Umbilical cord (tissue), 2 donors: ENCODE results near the gene KIDINS220. TPM values are rescaled to one million over a fixed set of nuclear protein-coding genes. Genes with fewer than 3 reads are reported as not detected.

Source experiments
- DNase-seq: peaks from one replicate; pipeline ENCODE4 v3.0.0-alpha.2; 2015; ENCODE audit warnings: low spot score
- total RNA-seq: library from RNA; depleted of rRNA; stranded (reverse); fragments of >200 nt; gene quantifications from one replicate; pipeline ENCODE4 v1.2.3, GENCODE V29; 2014; ENCODE audit warnings: low replicate concordance; ENCODE audit not compliant: insufficient read depth

The KIDINS220 gene
- total RNA-seq, 1 donor from 2014 or later, result 97.5 TPM

DNA sequence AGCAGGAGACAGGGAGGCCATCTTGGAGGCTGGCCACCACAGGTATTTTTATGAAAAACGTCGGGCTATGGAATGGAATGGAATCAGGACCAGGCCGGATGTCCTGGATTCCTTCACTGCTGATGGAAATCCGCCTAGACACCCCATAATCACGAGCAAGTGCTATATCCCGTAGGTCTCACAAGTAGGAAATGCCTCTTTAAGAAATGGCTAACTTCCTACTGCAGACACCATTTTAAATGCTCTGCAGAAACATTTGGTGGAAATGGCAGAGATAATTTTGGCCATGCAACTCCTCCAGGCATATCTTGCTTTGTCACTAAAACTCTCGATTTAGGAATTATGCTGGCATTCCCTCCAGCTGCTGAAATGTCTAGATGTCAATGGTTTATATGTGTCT lies 137.6 kb downstream of the KIDINS220 start:
- no peak for DNase-seq

DNA sequence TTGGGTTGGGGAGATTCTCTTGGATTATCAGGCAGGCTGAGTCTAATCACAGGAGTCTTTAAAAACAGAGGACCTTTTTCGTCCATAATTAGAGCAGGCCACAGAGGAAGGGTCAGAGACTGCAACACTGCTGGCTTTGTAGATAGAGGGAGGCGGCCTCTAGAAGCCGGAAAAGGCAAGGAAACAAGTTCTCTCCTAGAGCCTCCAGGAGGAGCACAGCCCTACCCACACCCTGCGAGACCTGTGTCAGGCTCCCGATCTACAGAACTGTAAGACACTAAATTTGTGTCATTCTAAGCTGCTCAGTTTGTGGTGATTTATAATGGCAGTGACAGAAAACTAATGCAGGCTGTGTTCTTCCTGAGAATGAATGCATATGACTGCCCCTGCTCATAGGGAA lies 140.2 kb downstream of the KIDINS220 start:
- DNase-seq, result no peak

DNA sequence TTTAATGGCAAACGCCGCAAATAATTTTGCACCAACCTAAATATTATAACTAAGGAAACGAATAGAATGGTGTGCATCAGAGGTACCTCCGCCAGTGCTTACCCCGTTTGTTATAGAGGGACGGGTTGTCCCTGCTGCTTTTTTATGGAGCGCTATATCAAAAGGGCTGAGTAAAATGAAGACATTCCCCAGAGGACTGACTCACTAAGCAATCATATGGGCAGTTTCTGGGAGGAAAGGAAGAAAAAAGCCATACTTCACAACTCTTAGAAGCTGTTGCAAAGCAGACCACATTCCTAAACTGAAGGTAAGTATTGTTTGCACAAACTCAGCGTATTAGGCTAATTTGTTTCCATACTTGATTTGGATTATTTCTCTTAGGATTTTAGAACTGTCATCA lies 142.7 kb downstream of the KIDINS220 start:
- DNase-seq, result peak; percentile 19

DNA sequence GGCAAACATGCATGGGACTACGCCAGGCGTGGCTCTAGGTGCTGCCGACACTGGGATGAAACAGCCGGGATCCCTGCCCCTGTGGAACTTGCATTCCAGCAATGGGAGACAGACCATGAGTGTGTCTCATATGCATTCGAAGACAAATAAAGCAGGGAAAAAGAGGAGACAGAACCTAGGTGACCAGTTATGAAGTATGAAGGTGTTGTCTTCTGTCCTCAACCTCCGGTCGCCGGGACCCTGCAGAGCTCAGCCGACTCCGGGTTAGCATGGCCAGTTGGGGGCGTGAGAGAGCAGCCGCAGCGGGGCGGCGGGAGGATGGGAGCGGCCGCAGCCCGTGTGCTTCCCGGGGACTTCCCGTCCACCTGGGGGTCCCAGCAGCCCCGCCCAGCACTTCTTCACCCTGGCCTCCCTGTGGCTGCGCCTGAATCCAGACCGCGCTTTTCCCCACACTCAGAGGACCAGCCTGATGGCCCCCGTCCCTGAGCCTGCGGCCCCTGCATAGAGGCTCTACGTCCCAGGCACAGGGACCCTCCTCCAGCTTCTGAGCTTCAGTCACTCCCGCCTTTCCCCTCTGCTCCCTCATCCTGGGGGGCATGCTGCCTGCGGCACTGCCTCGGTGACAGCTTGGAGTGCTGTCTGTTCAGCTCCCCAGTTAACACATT lies 144.1 kb downstream of the KIDINS220 start:
- peak; percentile 9 for DNase-seq

DNA sequence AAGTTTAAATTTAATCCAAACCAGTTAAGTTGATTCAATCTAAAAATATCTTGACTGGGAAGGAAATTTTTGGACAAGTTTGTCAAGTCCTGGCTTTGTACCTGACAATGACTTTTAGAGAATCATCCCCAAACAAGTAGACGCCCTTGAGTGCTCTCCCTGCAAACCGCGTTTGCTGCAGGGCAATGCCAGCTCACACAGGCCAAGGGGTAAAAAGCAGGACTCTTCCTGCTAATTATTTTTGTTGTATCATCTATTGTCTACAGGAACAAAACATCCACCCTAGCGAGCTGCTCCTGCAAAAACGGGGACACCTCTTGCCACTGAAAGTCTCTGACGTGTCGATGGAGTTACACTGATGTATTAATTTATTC lies 144.6 kb downstream of the KIDINS220 start:
- no peak for DNase-seq

DNA sequence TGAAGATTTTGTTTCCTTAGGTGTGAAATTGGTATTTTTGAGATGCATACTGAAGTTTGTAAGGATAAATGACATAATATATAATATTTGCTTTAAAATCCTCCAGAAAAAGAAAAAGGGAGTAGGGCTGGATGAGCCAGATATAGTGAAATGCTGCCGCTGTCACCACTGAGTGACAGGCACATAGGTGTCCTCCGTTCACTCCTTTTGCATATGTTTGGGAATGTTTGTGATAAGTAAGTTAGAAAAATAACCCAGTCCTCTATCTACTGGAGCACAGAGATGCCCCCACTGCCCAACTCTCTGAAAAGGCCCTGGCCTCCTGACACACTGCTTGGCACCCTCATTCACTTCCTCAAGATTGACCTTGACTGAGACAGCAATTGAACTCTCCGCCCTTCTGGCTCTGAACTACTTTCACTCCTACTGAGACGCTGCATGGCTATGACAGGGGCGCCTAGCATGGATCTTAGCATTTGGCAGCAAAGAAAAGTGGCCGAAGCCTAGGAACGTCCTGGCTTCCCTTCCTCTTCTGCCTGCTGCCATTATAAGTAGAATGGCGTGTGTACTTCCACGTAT lies 145.5 kb downstream of the KIDINS220 start:
- DNase-seq, result no peak

DNA sequence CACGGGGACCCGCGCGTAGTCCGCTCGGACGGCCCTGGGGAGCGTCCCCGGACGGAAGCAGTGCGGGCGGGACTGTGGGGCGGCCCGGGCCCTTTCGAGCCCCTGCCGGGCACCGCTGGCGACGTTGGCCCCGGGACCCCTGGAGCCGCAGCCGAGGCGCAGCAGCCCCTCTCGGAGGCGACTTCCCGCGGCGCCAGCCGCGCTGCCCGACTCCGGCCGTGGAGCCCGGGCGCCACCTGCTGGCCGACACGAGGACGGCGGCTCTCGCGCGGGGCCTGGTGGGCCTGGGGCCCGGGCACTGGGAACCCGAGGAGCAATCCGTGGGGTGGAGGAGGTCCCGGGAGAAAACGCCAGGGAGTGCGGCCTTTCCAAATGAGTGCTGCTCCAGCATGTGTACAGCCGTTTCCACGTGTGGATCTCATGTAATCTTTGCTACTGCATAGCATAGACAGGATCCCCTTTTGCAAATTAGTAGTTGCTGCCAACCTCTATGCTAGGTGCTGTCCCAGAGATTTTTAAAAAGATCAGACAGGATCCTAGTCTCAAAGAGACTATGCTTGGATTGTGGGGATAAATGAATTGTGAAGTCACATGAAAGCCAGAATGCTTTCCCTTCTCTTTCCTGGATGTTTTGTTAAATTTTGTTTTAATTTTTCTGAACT lies 151.6 kb downstream of the KIDINS220 start:
- DNase-seq, result peak; percentile 71

DNA sequence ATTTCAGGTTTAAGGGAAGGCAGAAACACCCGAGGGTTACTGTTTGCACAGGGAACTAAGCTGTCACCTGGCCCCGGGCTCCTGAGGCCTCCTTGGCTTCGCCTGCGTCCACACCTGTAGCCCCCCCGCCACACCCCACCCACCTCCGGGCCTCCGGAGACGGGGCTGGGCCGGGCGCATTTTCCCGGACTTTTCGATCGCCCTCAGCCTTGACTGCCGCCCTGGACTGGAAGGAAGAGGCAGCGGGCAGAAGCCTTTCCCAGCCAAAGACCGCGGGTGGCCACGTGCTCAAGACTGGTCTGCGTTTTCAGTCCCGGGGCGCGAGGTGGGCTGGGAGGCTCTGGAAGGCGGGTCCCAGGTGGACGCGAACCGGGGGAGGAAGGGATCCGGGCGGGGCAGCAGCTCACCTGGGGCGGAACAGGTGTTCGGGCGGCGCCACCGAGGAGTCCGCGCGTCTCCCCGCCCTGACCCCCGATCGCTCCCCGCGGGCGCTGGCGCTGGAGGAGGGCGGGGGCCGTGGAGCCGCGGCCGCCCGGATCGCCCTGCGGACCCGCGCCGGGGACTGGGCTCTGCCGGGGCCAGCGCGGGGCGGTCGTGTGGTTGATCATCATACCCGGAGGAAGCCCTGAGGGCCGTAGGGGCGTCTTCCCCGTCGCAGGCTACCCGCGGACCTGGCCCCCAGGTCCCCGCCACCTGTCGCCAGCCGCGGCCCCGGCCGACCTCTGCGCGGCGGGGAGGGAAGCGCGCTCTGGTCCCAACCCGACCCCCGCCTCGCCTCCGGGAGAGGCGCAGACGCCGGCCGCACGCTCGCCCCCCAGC lies 152.3 kb downstream of the KIDINS220 start:
- DNase-seq, result peak; percentile 61

DNA sequence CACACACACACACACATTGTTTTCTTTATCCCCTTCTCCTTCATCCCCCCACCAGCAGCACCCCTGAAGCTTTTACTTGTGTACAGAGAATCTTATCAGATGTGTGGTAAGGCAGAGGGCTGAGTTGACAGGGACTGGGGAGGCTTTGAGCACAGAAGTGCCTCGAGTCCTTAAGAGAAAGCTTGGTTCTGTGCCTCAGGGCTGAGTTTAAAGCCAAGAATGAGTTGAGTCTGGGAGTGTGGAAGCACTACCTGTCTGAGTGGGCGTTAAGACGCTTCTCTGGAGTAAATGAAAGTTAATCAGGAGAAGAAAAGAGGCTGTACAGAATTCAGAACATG lies 152.9 kb downstream of the KIDINS220 start:
- no peak for DNase-seq

DNA sequence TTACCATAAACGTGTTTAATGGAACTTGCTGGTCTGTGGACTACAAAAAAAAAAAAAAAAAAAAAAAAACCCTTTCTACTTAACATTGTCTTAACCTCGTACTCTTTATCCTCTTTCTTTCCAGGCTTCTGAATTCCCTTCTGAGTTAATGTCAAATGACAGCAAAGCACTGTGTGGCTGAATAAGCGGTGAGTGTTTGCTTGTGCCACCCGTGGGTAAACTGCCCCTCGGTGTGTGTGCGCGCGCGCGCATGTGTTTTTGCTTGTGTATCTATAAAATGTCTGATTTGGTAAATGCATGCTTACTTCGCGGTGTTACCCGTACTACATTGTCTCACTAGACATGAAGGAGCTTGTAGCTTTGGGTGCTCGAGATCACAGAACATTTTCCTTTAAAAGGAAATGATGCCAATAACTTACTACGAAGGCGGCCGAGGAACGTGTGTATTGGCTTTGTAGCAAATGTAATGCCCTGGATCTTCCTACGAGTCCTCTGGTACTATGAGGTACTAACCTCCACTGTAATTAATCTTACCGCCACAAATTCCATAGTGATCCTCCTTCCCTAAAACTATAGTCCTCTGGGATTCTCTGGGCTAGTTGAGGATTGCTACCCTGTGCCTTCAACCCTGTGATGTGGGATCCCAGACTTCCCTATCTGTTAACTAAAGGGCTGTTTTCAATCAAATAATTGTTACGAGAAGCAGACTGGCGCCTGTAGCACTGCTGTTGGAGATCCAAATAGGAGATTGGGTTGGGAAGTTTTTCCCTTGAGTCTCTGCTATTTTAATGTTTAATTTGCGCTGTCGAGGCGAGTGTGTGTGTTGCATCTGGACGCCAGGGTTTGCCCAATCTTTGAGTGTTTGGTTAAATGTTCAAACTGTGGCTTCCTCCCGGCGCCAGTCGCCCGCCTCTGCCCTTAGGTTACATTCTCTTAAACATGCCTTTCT lies 154.4 kb downstream of the KIDINS220 start:
- DNase-seq, result peak; percentile 77

DNA sequence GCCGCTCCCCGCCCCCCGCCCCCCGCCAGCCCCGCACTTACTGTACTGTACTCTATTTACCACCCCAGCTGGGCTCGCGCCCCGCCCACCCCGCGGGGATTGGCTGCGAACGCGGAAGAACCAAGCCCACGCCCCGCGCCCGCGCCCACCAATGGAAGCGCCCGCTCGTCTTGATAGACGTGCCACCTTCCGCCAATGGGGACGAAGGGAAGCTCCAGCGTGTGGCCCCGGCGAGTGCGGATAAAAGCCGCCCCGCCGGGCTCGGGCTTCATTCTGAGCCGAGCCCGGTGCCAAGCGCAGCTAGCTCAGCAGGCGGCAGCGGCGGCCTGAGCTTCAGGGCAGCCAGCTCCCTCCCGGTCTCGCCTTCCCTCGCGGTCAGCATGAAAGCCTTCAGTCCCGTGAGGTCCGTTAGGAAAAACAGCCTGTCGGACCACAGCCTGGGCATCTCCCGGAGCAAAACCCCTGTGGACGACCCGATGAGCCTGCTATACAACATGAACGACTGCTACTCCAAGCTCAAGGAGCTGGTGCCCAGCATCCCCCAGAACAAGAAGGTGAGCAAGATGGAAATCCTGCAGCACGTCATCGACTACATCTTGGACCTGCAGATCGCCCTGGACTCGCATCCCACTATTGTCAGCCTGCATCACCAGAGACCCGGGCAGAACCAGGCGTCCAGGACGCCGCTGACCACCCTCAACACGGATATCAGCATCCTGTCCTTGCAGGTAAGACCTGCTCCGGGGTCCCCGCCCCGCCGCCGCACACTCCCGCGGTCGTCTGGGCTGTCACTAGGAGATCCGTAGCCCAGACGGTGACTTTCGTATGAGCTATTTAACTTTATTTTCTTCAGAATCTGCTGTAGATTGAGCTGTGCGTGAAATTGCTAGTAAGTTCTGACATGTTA lies 155.4 kb downstream of the KIDINS220 start, which contains the start of gene ID2:
ID2 (plus strand) TSS at position 271 of the 907 bp plus-strand sequence; CDS start at position 381, 110 bp downstream.
- peak; percentile 100 for DNase-seq

DNA sequence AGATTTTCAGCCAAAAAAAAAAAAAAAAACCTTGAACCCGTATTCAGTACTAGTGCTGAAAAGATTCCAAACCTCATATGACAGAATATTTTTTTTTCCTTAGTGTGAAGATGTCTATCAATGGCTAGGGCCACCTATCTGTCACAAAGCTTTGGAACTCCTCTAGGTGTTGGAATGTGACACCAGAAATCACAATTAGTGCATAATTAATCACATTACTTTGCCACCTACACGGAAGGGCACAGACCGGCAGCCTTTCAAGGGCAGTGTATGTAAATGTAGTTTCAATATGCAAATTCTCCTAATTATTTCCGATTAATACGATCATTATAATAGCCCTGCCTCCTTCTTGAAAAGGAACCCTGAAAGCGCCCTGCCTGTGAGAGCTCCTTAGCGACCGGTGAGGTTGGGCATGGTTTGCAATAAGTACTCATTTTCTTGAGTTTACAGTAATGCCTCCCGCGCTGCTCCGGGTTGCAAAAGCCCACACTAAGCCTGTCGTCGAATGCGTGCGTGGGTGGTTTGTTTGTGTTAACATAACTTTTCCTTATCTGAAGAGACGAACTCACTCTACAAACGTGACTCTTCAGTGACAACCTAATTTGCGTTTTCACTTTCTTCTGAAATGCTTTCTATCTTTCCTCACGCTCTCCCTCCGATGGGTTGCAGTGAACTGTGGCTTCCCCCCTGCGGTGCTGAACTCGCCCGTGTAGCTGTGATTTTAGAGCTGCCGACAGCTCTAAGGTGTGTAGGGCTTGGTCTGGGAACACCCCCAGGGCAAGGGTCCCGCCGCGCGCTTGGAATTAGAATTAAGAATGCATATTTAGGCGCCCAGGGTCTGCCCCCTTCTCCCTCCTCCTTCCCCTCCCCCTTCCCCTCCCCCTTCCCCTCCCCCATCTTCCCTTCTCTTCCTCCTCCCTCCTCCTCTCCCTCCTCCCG lies 156.3 kb downstream of the KIDINS220 start:
- DNase-seq, result peak; percentile 84

DNA sequence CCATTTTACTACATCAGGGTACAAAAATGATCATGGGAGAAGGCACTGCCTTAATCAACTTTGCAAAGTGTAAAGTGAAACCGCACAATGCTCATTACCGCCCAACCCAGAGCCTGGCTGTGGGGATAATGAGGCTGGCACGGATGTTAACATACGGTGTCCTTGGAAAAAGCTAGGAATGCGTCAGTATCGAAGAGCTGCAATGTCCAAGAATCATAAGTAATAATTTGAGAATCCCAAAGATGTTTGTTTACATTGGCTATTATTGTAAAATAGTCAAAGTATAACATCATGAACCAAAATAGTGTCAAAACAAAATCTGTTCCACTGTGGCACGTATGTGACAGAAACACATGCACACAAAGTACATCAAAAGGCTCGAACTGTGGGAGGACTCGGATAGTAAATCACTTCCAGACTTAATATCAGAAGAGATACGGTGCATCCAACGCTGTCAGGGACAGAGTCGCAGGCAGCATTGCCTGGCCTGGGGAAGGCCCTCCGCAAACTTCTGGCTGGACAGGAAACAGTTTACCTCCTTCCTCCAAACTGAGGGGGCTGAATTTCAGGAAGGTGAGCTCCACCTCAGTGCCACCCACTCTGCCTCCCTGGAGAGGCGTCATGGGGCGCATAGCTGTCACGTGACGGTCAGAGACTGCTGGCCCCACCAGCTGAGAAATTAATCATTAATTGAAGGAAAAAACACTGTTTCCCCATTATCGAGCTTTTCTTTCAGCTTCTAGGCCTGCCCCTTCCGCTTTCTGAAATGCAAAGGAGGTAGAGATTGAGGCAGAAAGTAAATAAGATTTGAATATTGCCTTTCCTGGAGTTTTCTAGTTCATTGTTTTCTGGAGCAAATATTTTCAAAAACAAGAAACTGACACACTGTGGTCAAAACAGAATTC lies 157.3 kb downstream of the KIDINS220 start:
- peak; percentile 73 for DNase-seq

DNA sequence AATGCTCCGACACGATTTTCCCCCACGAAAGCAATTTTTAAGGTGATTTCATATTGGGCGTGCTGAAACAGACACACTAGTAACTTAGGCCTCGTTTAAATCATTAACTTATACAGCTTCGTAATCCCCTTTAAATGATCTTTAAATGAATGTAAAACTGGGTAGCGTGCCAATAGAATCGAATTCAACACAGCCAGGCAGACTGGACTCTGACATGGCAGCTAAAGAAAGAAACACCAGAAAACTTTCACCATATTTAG lies 157.9 kb downstream of the KIDINS220 start:
- DNase-seq, result peak; percentile 52
